Stimulated activated naive CD8-positive, alpha-beta T cell treated with anti-CD3 and anti-CD28 coated beads, Interleukin-15, Interleukin-2, amounts not matched to agents 100 U/mL and 50 U/mL, for 24 hours (primary cell): ENCODE measurements around the gene SUPV3L1.

ENCODE experiments used
- ATAC-seq: fragments of 150-1000 bp; cut with Tn5 transposase; one replicate; pipeline ENCODE4 v1.10.0; 2021
- DNase-seq: peaks from one replicate; pipeline ENCODE4 v3.0.0; 2021

SUPV3L1 gene

DNA sequence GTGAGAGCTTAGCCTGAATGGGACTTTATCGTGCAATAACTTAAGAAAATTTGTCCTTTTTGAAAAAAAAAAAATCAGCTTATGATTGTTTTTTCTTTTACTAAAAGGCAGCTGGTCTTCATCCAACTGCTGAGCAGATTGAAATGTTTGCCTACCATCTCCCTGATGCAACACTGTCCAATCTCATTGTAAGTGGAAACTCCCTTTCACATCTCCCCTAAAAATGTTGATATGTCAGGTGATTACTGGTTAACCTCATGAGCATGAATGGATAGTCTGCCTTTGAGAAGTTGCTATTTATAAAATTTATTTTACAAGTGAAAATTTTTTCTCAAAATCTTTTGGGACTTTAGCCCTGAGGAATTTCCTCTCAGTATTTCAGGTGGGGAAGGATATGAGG is 22.3 kb downstream of the SUPV3L1 start:
- ATAC-seq: peak; percentile 44
- no peak for DNase-seq

DNA sequence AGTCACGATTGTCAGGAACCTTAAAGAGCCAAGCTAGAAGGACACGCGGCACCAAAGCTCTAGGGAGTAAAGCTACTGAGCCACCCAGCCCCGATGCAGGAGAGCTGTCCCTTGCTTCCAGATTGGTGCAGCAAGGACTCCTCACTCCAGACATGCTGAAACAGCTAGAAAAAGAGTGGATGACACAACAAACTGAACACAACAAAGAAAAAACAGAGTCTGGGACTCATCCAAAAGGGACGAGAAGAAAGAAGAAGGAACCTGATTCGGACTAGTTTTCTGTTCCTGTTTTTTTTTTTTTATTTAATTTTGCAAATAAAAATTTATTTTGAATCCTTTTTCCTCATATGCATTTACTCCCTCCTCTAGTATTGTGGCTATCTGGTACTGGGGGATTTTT is 28.7 kb downstream of the SUPV3L1 start:
- DNase-seq (no peak), ATAC-seq (no peak)

DNA sequence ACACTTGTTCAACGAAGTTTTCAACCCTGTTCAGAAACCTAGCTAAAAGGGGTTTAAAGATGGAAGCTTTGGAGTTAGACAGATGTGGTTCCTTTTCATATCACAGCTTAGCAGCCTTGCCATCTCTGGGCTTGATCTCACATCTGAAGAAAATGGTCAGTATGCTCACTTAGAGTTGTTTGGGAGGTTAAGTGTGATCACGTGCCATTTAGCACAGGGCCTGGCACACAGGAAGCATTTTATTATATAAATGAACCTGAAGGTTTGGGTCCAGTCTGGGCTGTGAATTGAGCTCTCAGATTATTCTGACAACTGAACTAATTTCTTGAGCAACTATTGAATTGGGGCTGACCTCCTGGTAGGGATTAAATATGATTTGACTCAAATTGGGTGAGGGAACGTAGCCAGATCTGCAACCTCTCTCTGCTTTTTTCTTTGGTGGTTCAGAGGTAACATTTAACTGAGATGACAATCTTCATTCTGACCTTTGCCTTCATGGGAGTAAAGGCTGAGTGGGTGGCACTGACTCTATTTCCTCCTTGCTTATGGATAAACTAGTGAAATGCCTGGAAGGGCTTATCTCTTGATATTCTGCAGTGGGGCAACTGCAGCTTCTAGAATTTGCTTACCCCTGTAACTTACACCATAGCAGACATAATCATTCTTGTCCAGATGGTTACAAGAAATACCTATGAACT is 29.9 kb downstream of the SUPV3L1 start:
- peak; percentile 60 for ATAC-seq
- DNase-seq: no peak

DNA sequence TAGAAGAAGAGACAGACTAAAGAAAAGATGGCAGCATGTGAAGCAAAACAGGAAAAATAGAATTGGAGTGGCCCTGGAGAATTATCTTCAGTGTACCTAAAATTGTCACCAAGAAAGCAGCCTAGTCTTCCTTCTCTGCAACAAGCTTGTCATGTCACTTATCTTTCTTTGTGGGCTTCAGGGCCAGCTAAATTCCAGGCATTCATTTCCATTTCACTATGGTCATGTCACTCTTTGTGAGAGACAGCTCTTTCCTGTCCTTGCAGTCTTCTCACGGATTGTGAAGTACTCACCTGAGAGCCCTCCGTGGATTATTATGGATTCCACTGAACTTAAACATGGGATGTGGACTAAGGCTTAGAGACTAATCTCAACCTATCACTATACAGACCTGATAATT is 31.1 kb downstream of the SUPV3L1 start:
- DNase-seq (no peak), ATAC-seq (no peak)

DNA sequence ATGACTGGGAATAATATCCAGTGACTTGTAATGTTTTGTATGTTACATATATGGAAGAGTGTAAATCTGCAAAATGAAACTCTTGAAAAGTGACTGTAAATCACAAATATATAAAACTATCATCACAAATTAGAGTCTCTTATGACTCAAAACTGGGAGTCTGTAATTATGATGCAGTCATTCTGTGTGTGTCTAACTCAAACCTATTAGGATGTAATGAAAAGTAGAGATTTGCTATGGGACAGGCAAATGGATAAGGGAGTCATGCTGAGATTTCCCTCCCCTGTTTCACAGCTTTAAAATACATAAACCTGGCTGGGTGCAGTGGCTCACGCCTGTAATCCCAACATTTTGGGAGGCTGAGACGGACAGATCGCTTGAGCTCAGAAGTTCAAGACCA is 31.5 kb downstream of the SUPV3L1 start:
- no peak for DNase-seq
- ATAC-seq: no peak

DNA sequence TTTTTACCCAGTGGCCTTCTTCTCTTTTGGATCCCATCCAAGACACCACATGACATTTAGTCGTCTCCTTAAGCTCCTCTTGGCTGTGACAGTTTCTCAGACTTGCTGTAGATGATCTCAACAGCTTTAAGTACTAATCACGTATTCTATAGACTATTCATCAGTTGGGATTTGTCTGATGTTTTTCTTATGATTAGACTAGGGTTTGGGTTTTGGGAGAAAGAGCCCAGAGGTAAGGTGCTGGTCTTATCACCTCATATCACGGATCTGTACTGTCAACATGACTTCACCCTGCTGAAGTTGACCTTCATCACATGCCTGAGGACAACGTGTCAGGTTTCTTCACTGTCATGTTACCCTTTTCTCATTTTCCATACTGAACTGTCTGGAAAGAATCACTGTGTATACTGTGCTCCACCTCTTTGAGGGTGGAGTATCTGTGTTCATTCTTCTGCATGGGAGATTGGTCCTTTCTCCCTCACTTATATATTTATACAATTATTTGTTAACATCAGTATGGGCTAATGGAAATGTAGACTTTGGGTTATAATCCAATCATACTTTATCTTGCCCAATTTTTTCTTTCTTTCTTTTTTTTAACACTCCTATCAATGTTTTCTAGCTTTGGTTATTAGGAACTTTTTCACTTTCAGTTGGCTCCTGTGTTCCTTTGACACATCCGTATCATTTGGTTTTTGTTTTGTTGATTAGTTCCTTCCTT is 33.7 kb downstream of the SUPV3L1 start:
- no peak for DNase-seq
- ATAC-seq: peak; percentile 47

DNA sequence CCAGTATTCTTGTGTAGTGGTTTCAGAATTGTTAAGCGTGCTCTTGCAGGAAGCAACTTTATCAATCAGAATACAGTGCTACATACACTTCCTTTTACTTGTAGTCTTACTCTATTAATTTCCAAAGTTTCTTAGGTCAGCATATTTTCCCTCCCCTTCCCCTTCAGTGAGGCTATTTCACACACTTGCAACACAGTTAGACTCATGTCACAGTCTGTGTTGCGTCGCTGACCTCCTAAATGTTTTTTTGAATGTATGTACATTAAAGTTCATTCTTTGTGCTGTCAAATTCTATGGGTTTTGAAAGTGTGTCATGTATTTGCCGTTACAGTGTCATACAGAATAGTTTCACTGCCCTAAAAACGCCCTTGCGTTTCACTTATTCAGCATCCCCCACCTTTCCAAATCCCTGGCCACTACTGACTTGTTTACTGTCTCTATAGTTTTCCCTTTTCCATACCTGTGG is 34.7 kb downstream of the SUPV3L1 start:
- DNase-seq (no peak), ATAC-seq (no peak)

DNA sequence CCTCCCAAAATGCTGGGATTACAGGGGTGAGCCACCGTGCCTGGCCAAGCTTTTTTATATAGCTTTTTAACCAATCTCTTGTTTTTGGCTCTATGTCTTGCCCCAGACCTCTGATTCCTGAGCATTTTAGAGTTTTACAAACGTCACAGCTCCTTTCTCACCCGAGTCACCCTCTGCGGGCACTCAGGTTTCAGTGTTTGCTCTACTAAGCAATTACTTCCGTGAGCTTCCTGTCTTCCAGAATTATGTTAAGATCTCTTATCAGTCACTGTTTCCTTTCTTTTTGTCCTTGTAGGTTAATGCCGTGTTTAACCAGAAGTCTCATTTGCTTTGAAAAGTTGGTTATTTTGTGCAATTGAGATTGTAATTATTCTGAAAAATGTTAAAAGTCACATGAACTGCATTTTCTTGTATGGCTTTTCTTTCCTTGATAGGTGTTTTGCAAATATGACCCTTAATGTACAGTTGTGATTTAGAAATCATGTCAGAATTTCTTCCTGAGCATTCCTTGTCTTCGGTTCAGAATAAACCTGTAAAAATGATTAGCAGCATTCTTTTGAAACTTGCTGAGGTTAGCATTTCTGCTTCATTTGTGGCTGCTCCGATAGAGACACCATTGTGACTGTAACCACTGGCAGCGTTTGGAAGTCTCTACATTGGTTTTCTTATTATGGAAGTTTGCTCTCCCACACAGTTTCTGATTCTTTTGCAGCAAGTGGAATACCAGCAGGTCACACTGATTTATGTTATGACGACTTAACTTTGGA is 35.6 kb downstream of the SUPV3L1 start:
- DNase-seq (no peak), ATAC-seq (peak; percentile 61)

DNA sequence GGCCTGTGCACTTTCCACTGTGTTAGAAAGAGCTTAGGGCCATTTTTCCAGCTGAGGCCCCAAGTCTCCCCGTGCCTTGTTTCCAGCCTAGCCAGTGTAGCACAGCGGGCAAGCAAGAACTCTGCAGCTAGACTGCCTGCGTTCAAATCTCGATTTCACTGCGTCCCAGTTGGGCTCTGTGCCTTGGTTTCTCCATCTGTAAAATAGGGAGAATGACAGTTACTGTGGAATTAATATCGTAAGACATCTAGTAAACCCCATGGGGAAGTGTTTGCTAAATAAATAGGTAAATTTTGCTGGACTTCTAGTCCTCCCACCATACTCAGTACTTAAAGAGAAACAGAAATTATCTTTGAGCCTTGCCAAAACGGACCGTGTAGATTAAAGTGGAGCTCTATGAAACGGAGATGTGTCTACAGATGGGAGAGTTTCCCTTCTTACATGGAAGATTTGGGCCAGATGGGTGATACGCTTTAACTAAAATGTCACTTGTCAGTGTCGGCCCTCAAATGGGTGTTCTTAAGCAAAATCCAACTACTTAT is 36.6 kb downstream of the SUPV3L1 start:
- ATAC-seq: no peak
- no peak for DNase-seq

DNA sequence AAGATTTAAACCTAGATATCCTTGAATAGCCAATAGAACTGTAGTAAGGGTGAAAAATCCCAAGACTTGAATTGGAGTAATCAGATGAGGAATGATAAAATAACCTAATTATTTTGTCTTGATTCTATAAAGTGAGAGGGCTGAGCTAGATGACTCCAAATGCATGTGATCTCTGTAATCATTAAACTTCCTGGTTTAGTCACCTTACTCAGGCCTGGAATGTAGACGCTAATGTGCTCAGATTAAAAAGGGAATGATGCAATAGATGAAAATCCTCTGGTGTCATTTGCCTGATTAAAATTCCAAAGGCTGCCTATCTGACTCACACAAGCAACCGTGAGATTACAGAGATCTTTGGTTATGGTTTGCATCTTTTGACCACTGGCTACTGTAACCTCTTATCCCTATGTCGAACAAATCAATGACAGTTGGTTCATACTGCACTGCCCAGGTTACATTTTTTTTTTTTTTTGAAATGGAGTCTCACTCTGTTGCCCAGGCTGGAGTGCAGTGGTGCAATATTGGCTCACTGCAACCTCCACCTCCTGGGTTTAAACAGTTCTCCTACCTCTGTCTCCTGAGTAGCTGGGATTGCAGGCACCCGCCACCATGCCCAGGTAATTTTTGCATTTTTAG is 37.2 kb downstream of the SUPV3L1 start:
- no peak for DNase-seq
- ATAC-seq: no peak

DNA sequence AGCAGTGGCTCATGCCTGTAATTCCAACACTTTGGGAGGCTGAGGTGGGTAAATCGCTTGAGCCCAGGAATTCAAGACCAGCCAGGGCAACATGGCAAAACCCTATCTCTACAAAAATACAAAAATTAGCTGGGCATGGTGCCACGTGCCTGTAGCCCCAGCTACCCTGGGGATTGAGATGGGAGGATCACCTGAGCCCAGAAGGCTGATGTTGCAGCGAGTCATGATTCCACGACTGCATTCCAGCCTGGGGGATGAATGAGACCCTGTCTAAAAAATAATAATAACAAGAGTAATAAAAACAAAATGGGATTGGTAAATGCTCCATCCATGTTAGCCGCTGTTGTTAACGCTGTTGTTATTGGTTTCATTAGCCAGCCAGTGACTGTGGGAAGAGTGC is 38.8 kb downstream of the SUPV3L1 start:
- ATAC-seq (no peak), DNase-seq (no peak)

DNA sequence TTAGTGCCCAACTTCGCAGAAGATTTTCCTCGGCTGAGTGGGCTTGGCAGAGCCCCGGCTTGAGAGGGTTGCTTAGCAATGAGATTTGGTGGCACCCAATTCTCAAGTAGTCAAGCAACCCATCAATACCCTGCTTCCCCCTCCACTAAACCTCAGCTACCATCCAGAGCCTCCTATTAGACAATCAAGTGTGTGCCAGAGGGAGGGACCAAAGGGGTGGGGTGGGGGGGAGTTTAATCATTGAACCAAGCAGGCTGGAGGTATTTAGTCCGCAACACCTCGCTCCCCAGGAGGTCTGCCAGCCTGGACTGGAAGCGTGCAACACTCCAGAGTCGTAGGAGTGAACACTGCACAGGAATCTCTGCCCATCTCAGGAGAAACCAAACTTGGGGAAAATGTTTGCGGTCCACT is 40.0 kb downstream of the SUPV3L1 start, which contains the start of gene HKDC1:
TSS of gene HKDC1 (plus strand) at position 292 of the 411 bp plus-strand sequence. CDS start at position 396, 104 bp downstream.
- ATAC-seq: no peak

DNA sequence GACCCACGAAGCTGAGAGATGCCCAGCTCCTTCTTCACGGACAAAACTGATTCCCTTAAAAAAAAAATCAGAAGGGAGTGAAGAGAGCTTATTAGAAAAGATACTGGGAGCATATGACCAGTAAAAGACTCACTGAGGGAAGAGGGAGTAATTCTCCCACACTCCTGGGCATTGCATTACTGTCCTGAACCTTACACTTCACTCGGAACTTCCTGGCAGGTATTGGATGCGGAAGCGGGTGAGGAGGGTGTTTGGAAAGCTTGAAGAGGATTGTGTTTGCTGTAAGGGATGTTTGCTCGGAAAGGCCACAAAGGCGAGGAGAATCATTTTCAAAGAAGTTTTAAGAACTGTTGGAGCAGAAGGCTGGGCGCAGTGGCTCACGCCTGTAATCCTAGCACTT is 40.5 kb downstream of the SUPV3L1 start:
- no peak for ATAC-seq
- DNase-seq: no peak

More for the DNA sequence above, 40.0 kb downstream of the SUPV3L1 start, which contains the start of gene HKDC1:
- no peak for DNase-seq

DNA sequence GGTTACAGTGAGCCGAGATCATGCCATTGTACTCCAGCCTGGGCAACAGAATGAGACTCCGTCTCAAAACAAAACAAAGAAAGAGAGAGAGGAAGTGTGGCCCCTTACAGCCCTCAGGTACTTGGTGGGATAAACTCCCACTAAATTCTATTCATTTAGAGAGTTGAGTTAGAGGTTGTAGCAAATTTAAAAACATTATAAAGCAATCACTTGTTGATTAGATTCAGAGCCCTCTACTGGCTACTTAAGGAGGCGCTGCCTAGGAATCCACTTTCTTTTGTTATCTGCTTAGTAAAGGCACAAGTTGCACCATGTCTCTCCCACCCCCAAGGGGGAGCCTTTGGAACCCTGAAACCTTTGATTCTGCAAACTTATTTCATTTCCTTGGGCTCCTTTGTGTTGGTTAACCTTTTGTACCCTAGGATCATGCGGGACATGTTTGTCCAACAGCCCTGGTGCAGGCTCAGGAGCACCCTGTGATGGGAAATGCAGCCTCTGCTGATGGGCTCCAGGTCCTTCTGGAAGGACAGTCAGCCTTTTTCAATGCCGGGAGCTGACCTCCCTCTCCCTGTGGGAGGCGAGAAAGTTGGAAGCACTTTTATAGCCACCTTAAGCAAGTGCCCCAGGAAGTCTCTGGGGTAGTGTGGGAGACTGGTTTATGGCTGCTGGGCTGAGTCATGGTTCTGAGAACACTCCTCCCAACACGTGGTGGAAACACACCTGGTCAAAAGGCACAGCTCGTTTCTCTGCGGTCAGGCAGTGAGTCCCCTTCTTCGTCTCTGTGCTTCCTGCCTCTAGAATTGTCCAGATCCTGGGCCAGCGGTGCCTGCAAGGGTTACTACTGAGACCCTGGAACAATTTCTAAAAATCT is 42.4 kb downstream of the SUPV3L1 start:
- ATAC-seq: peak; percentile 95
- DNase-seq: peak; percentile 81

DNA sequence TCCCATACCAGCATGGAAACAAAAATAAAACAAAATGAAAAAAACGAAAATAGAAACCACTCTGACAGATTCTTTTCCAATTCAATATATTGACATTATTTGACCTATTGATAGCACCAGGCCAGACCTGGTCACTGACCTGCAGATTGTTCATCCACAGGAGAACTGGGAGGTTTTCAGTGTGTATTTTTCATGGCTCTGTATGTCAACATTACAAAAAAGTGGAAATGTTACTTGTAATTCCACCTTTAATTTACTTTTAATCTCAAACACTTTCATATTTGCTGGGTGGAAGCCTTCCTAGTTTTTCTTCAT is 43.0 kb downstream of the SUPV3L1 start:
- no peak for ATAC-seq
- DNase-seq: no peak

DNA sequence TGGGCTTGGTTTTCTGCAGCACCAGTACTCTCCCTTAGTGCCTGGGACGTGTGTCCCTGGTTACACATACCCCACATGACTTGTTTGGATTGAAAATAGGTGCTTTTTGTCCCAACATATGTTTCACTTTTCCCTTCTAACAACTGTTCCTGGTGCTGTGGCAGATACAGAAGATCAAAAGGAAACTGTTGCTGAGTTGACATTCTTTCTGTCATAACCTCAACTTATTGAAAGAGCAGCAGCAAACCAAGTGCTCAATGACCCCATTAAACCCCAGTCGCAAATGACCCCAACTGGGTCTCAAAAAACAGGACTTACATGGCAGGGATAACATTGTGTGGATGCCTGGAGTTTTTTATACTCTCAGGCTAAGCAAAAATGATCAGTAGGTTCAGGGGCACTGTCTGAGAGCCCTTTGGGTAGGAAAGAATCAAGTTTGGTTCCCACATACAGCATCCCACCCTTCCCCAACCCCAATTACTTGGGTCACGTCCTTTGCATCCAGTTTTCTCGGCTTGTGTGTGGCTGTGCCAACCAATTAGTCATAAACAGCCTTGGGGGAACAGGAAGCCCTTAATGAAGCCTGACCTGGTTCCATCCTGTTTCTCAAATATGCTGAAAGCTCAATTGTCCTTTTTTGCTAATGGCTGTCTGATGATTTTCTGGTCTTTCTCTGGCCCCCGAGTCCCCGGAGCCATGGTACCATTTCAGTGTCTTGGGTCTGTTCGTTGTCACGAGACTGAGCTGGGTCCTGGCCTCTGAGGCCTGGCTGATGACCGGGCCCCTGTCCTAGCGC is 45.0 kb downstream of the SUPV3L1 start:
- DNase-seq: no peak
- no peak for ATAC-seq

DNA sequence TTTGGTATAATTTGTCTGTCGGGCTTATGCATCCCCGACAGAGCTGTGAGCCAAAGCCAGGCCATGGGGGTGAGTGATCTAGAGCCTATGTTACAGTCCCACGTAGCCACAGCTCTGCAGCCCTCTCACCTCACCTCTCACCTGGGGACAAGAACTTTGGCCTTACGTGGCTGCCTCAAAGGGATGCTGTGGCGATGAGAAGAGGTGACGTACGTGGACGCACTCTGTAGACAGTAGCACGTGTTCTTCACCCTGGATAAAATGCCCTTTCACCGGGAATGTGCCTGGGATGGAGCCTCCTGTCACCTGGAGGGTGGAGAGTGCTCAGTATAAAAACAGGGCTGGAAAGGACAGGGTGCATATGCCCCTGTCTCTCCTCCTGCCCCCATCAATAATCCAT is 45.6 kb downstream of the SUPV3L1 start:
- ATAC-seq (no peak), DNase-seq (no peak)

DNA sequence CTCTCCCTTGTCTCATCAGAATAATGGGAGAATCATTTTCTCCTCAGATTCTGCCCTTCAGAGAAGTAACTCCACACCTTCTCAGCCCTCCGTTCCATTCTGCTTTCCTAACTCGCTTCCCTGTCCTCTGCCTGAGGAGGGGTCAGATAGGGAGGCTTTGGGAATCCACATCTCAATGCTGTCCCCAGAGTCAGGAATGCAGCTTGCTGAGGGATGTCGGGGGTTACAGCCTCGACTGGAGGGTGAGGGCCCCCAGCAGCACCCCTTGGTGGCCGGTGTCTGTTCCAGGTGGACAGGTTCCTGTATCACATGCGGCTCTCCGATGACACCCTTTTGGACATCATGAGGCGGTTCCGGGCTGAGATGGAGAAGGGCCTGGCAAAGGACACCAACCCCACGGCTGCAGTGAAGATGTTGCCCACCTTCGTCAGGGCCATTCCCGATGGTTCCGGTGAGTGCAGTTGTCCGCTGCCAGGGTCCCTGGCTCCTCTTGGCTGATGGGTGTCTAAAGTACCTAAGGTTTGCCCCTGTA is 47.0 kb downstream of the SUPV3L1 start:
- DNase-seq: no peak
- no peak for ATAC-seq

DNA sequence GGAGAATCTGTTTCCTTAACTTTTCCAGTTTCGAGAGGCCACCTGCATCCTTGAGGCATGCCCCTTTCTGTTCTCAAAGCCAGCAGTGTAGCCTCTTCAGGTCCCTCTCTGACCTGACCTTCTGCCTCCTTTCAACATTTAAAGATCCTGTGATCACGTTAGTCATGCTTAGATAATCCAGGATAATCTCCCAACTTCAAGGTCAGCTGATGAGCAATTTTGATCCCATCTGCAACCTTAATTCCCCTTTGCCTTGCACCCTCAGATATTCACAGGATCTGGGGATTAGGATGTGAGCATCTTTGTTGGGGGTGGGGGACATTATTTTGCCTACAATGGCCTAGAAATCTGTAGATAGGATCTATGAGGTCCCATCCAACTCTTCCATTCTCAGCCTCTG is 48.1 kb downstream of the SUPV3L1 start:
- ATAC-seq (no peak), DNase-seq (no peak)

DNA sequence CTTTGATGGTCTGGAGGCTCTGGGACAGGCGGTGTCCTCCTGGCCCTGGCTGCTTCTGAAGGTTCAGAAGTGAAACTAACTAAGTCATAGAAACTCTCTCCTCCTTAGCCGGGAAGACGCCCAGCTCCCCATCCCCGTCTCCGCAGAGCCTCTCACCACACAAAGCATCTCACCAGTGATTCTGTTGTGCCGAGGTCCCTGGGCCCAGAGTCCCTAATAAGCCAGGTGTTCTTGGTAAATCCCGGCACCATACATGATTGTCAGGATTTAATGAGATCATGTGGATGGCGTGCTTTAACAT is 49.5 kb downstream of the SUPV3L1 start:
- ATAC-seq (no peak), DNase-seq (no peak)
